Globus pallidus (tissue), 1 donor: Measurements from ENCODE around the gene C2CD4C.
"Not testable (repeated sequence)": the region's sequence is repeated elsewhere in the genome, so short reads cannot be mapped to it uniquely, and the experiment has no call there.

Source experiments
- DNase-seq: peaks from one replicate; pipeline ENCODE4 v3.0.0-alpha.2; 2015; ENCODE audit warnings: low spot score

Gene C2CD4C

GRCh38 chr19:413756-414420, 4.9 kb upstream of the C2CD4C start:
- no peak for DNase-seq

- DNase-seq = no peak
Measured at GRCh38 chr19:412356-413355, 3.7 kb upstream of the C2CD4C start.

DNA sequence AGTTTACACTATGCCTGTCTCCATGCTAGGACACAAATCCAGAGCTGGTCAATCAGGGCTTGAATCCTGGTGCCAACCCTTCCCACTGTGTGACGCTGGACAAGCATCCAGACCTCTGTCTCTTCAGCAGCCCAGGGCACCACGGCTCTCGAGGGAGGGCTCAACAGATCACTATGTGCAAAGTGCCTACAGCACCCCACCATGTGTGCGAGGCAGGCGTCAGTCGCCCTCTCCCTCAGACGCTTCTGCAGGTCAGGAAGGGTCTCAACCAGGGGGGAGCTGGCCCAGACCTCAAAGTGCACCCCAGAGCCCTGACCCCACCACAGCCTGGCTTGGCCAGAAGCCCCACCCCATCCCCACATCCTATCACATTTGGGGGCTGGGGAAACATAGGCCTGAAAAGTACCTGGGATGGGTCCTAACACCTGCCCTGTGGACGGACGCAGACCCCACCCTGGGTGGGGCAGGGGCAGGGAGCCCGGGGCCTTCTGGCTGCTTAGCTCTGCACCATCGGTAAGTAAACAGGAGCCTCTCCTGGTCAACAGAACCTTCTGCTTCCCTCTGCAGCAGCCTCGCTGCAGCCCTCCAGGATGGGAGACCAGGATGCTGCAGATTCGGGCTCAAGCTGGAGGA, 2.9 kb upstream of the C2CD4C start:
- no peak for DNase-seq

DNA sequence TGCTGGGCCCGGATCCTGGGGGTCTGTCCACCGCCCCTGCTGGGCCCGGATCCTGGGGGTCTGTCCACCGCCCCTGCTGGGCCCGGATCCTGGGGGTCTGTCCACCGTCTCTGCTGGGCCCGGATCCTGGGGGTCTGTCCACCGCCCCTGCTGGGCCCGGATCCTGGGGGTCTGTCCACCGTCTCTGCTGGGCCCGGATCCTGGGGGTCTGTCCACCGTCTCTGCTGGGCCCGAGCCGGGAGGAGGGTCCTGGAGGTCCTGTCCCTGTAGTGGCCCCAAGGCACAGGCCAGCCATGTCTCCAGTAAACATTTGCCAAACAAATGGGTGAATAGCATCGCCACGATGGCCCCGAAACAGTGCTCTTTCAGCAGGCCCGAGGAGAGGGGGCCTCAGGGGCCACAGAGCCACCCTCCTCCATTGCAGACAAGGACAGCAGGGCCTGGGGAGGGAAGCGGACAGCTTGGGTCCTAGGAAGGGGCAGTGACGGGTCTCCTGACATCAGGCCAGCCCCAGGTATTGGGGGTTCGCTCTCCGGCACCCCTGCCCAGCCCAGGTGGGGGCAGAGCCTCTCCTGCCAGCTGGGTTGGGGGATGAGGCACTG, 2.3 kb upstream of the C2CD4C start:
- not testable (repeated sequence) for DNase-seq

DNA sequence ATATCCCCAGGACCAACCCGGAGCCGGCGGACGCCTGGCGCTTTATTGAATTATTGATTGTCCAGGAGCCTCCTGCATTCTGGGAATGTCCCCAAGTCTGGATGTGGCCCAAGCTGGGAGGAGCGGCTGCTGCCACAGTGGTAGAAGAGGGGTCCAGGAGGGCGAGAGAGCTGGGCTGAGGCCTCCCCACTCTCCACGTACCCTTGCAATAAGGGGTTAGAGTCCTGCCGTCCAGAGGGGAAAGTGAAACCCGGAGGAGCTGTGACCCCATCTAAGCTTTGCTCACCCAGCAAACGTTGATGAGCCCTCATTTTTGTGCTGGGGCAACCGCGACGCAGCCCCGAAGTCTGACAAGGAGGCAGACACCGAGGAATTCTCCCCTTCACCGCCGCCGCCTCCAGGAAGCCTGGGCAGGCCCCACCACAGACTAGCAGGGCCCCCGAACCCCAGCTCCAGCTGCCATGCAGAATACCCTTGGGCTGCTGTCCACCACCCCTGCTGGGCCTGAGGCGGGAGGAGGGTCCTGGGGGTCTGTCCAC, 1.4 kb upstream of the C2CD4C start:
- DNase-seq = no peak

- DNase-seq = no peak
Measured at GRCh38 chr19:409516-410242, 732 bp upstream of the C2CD4C start.

- DNase-seq = no peak
Measured at GRCh38 chr19:408441-408901, 476 bp downstream of the C2CD4C start.

- DNase-seq = no peak
Measured at GRCh38 chr19:407511-408440, 1.2 kb downstream of the C2CD4C start.

DNA sequence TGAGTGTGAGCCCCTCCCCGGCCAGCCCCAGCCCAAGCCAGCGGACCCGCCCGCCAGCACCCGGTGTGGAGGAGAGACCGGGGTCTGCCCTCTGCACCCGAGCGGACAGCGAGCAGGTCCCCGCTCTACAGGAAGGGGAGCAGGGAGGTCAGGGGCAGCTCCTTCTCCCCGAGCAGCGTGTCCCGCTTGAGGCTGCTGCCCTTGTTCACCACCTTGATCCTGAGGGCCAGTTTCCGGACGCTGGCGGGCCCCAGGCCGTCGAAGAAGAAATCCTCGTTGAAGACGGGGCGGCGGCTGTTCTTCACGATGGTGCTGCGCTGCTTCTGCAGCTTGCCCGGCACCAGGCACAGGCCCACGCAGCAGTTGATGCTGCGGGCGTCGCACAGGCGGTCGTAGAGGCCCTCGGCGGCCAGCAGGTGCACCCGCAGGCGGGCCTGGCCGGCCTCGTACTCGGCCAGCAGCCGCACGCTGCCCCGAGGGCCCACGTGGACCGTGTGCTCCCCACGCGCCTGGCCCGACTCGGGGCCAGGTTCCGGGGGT, 1.9 kb downstream of the C2CD4C start:
- DNase-seq = no peak

DNA sequence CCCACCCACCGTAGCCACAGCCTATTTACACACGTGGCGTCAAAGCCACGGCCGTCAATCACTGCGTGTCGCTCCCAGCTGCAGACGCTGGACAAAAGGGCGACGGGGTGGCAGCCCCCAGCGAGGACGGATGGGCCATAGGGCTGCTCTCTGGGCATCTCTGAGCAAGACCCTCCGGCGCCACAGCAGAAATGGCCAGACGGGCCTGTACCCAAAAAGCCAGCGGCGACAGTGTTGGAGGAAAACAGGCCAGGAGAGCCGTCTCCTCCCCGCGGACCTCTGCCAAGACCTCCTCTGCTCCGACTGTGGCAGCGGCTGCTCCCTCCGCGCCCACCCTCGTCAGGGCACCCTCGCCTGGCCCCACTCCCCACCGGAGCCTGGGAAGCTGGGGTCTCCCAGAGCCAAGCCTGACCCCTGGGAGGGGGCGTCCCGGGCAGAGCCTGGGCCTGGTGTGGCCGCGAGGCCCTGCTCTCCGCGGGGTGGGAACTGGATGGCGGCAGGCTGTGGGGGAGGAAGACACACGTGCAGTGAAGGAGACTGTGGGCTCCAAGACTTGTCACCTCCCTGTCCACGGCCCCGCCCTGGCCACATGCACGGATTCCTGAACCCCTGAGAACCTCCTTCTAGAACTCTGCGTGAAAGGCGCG, 2.7 kb downstream of the C2CD4C start:
- no peak for DNase-seq

GRCh38 chr19:405121-405965, 3.6 kb downstream of the C2CD4C start:
- no peak for DNase-seq

DNA sequence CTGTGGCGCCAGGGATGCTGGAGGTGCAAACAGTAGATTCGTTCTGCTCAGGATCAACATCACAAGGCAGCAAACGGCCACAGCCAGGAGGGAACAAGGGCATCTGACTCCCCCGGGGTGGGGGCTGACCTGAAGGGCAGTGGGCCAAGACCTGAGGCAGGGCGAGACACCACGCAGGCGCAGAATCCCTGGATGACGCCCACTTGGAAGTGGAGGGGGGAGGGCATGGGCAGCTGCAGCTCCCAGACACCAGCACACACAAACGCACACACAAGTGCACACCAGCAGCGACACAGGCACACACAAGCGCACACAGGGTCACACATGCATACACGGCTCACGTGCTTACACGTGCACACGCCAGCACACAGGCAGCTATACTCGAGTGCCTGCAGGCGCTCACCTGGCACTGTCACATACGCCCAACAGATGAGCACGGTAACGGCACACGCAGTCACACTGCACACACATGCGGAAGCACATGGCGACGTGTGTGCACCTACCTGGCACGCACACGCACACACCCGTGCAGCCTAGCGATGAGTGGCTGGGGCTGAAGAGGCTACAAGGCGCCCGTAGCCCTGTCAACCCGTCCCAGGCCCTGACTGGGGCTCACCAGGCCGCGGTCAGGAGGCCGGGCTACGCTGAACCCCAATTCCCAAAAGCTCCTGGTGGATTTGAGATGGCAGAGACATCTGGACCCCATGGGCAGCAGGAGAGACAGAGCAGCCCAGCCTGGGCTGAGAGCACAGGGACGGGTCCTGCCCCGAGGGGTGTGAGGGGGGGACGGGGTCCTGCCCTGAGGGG, 5.5 kb downstream of the C2CD4C start:
- DNase-seq = no peak

GRCh38 chr19:402786-403185, 6.2 kb downstream of the C2CD4C start:
- no peak for DNase-seq

- no peak for DNase-seq
Measured at GRCh38 chr19:401866-402511, 7.0 kb downstream of the C2CD4C start.

DNA sequence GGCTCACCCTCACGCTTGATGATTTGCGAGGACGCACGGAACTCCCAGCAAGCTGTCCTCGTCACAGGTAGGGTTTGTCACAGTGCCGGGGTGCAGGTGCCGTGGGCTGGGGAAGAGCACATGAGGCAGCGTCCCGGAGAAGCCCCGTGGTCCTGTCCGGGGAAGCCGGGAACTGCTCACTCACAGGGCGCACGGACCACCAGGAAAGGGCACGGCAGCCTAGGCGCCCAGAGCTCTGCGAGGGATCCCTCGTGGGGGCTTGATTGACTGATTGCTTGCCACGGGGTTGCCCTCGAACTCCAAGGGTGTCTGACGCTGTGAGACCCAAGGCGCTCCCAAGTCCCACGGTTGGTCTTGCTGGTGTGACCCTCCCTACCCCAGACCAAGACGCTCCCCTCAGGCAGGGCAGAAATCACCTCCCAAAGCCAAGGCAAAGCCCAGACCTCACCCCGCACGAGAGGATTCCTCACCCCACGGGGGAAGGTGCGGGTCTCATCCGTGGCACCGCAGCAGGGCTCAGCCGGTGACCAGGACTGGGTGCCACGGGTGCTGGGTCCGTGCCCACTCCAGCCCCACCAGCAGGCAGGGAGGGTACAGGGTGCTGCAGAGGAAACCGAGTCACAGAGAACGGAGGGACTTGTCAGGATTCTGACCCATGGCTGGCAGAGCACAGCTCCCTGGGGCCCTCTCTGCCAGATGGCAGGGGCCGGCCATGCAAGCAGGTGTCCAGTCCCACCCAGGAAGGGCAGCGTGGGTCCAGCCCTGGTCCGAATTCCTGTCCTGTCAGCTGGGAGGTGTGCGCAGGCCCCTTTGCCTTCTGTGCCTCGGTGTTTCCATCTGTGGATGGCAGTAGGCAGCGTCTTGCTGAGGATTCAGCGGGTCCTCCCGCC, 7.7 kb downstream of the C2CD4C start:
- DNase-seq = no peak

- no peak for DNase-seq
Measured at GRCh38 chr19:399370-399769, 9.6 kb downstream of the C2CD4C start.
